GM12873 (cell line): Measurements from ENCODE around the gene EIF4E1B.

Experiments
- CTCF ChIP-seq: IDR thresholded peaks from 2 replicates; pipeline ENCODE4 v1.5.1; 2012; ENCODE audit warnings: low read depth, mild to moderate bottlenecking, moderate library complexity, low read length, control low read depth; ENCODE audit not compliant: insufficient read depth; ENCODE audit errors: missing control alignments

Gene EIF4E1B

GRCh38 chr5:176694631-176695030 lies 64.2 kb downstream of the EIF4E1B start:
- no peak for TF ChIP-seq CTCF

GRCh38 chr5:176695073-176695472 lies 64.6 kb downstream of the EIF4E1B start:
- TF ChIP-seq CTCF = no peak
